ENCODE results near the gene HOXA5.

The HOXA5 gene

DNA sequence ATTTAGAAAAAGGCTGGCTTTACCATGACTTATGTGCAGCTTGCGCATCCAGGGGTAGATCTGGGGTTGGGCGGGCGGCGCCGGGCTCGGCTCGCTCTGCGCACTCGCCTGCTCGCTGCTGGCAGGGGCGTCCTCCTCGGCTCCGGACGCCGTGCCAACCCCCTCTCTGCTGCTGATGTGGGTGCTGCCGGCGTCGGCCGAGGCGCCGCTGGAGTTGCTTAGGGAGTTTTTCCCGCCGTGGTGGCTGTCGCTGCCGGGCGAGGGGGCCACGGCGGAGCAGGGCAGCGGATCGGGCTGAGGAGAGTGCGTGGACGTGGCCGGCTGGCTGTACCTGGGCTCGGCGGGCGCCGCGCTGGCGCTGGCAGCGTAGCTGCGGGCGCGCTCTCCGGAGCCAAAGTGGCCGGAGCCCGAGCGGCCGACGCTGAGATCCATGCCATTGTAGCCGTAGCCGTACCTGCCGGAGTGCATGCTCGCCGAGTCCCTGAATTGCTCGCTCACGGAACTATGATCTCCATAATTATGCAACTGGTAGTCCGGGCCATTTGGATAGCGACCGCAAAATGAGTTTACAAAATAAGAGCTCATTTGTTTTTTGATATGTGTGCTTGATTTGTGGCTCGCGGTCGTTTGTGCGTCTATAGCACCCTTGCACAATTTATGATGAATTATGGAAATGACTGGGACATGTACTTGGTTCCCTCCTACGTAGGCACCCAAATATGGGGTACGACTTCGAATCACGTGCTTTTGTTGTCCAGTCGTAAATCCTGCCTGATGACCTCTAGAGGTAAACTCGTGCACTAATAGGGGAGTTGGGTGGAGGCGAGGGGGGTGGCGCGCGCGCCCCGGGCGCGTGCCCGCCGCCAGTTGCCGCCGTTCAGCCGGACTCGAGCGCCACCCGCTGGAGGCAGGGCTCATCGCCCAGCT is at the start of gene HOXA5:
HOXA5 (minus strand) TSS at position 659 of the 927 bp plus-strand sequence; CDS start at position 585, 74 bp downstream.
- DNase-seq (ENCODE audit: low spot score): peak; percentile 53

DNA sequence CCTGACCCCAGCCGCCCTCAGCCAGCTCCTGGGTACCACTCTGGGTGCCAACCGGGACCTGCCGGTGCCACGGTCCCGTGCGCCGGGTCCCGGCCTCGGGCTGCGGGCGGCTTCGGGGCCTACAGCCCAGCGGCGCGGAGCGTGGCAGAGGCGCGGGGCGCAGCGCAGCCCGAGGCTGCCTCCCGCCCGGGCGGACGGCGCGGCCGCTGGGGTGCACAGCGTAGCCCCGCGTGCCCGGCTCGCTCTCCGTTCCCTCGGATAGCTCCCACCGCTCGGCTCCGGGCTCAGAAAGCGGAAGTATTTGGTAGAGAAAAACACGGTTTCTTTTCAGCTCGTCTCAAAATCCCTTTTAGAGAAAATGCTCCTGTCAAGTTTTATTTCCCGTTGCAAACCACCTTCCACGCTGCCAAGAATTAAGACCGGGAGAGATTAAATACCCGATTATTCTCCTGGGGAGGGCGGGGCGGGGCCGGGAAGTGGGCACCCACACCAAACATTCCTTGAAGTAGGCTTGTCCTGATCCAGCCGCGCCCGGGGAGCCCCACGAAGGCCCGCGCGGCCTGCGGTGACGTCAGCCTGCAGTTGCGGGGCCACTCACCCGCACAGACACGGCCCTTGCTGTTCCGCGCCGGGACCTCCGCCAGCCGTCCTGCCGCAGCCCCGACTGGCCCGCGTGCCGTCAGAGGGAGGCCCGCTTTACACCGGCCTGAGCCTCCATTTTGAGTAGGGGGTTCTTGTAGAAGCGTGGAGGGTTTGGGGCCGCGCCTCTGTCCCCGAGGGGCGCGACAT is 49.3 kb upstream of the HOXA5 start:
- no peak for DNase-seq (ENCODE audit: low spot score)

DNA sequence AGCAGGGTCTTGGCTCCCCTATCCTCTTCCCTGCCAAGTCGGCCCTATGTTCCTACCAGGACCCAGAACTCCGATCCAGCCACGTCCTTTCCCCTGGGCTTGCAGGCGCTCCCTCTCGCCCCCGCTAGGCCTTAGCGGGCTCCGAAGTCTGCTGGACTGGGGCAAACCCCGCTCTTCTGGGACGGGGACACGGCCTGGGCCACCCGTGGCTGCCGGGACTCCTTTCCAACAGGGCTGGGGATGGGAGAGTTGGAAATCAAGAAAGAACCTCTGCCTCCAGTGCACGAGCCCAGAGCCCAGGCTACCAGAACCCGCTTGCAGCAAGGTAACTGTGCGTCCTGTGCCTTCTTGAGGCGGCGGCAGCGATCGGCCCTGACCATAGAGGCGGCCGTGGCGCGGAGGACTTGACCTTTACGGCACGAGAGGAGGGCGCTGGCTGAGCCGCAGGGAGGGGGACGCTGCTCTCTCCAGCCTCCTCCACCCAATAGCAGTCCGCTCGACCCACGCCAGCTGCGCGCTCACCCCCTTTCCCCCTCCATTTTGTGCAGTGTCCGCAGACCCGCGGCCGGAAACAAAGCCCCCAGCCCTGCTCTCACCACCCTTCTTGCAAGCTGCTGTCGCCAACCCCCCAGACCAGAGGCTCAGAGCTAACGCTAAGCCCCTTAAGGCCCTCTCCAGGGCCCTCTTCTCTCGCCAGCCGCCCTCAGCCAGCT is 48.5 kb upstream of the HOXA5 start:
- DNase-seq (ENCODE audit: low spot score): no peak

DNA sequence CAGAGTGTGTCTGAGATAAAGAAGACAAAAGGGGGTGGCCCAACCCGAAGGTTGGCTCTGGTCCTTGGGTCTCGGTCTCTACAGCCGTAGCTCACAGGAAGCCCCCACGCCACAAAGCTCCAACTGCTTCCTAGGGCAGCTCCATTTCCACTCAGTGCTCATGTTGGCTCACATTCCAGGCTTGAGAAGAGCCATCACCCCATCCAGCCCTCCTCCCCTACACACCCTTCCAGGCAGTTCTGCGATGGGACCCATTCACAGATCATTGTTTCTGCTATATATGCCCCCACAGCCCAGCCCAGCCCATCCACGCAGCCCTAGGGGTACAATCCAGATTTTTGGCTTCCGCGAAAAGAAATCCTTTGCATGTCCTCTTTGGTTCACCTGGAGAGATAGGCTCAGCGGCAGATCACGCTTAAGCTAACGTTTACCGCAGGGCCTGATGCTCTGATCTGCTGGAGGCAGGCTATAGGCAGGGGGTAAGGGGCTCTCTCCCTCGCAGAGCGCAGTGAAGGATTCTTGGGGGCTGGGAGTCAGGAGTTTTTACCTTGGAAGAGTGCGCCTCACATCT is 47.8 kb upstream of the HOXA5 start:
- no peak for DNase-seq (ENCODE audit: low spot score)

DNA sequence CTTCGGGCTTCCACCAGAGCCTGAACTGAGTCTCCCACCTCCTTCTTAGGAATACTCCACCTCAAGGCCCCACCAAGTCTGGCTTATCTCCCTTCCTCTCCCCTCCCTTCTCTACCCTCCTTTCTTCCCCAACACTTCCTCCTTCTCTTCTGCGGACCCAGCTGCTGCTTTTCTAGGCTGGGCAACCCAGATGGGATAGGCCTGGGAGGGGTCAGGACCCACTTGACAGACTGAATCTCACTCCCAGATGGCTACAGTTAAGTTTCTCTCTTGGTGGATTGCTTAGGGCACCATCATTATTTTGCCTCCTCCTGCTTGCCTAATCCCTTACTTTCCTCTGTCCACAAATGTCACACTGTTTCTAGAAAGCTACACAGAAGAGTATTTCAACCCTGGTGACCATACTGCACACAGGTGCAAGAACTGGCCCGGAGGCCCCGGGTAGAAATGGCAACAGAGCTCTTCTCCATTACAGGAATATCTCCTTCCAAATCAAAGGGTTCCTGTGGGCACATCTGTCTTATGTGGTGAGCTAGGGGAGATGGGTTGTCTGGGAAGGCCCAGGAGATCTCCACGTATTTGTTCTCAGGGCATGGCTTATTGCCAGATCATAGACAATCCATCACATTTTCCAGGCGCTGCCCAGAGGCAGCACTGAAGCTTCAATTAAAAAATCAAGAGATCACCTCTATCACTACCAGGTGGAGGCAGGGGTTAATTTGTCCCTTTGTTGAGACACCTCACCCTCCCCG is 46.7 kb upstream of the HOXA5 start:
- DNase-seq (ENCODE audit: low spot score): no peak

DNA sequence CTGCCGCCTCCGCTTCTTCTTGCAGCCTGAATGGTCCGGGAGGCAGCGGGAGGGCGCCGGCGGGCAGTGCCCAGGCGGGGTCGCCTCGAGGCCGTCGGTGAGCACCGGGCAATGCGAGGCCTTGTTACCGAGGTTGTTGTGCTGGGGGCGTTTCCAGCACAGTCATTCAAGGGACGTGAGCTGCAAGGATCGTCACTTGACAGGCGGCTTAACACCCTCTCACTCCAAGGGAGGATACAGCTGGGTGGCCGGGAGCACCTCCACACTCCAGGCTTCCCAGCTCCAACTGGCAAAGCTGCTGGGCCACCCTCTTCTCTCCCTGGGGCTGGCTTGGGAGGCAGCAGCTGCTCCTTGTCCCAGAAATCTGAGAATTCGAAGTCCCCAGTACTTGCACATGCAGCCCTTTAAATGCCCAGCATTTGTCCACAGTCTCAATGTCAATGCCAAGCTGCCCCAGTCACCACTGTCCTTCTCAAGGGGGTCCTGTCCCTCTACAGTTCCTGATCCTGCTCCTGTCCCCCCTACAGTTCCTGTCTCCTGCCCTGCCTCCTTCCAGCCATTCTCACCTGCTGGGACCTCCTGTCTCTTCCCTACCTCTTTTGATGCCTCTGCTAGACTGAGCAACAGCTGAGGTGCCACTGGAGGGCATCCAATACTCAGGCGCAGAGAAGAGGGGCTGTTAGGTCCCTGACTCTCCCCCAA is 46.0 kb upstream of the HOXA5 start:
- no peak for DNase-seq (ENCODE audit: low spot score)

GRCh38 chr7:27188386-27189294 is 45.2 kb upstream of the HOXA5 start:
- DNase-seq (ENCODE audit: low spot score): no peak

- DNase-seq (ENCODE audit: low spot score): no peak
These were observed 44.2 kb upstream of the HOXA5 start for GRCh38 chr7:27187475-27188385.

DNA sequence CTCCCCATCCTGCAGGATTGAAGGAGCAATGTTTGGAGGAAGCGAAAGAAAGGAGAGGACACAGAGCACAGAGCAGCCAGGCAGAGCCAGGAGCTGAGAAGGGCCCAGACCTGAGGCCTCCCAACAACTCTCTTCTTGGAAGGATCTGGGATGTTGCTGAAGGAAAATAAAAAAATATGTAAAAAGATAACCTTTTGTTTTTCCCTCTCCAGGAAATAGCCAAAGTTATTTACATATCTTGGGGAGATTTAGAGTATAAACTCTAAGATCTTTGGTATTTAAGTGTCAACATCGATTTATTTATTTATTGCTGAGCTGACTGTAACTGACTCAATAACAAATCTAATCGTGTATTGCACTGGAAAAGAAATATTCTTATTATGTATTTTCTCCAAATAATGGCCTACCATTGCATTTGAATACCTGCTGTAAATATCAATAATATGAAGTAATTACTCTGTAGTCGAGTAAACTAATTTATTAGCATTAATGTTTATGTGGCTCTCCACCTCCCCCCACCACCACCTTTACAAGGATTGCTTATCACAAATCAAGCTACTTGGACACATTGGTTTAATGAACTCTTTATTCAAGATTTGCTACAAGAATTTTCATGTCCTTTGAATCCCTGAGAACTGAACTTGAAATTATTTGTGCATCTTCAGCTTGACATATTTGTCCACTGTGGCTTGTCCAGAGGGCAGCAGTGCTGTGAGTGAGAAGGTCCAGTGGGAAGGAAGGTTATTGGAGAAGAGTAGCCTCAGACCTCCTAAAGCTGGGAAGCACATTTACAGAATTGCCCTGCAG is 43.4 kb upstream of the HOXA5 start:
- no peak for DNase-seq (ENCODE audit: low spot score)

GRCh38 chr7:27185854-27186667 is 42.6 kb upstream of the HOXA5 start:
- DNase-seq (ENCODE audit: low spot score): no peak

DNA sequence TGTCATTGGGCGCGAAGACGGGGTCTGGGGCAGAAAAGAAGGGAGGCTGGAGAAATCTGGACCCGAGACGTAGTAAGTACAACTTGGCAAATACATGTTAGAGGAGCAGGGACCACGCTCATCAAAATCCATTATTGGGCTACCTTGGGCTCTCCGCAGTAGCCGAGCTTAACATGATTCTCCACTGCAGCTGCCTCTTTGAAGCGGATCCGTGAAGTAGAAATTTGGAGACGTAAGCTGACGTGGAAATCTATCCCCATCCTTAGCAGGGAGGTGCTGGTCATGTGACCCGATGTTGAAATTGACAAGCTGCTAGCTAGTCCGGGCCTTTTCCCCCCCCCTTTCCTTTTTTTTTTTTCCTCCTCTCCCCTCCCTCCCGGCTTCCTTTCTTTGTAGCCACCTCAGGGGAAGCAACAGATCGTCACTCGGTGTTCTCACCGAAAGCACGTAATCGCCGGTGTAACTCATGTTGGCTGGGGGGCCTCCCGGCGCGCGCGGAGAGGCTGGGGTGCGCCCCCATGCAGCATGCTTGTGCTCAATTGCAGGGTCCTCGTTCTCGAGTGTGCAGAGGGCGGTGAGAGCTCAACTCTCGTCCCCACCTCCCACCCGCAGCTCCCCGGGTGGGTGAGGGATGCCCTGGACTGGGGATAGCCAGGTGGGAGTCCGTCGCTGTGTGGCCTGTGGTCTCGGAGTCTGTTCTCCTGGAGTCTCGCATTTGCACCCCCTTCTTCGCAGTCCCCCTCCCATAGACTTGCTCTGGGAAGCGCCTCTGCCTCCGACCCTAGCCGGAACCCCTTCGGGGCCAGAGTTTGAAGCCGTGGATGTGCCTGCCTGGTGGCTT is 41.8 kb upstream of the HOXA5 start, which contains the start of gene HOXA11:
HOXA11 (minus strand) TSS at position 220 of the 841 bp plus-strand sequence; CDS start at position 132, 88 bp downstream.
- DNase-seq (ENCODE audit: low spot score): no peak

DNA sequence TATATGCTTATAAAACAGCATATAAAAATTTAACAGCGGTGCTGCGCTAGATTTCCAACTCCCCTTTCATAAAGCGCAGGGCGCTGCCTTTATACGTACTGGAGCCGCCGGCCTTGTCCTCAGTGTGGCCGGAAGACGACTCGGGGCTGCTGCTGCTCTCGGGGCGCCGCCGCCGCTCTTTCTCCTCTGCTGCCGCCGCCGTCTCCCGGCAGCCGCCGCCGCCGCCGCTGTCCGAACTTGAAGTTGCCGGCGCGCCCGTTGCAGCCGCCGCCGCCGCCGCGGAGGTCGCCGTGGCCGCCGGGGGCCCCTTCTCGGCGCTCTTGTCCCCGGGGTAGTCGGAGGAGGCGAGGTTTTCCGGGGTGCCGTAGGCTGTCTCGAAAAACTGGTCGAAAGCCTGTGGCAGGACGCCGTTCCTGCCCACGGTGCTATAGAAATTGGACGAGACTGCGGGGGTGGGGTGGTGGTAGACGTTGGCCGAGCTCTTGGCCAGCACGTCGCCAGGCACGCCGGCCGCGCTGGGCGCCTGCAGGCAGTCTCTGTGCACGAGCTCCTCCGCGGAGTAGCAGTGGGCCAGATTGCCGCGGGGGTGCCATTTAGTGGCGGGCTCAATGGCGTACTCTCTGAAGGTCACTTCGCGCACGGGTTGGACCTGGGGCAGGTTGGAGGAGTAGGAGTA is 41.0 kb upstream of the HOXA5 start:
- no peak for DNase-seq (ENCODE audit: low spot score)

- no peak for DNase-seq (ENCODE audit: low spot score)
These were observed 40.3 kb upstream of the HOXA5 start for GRCh38 chr7:27183682-27184336.

DNA sequence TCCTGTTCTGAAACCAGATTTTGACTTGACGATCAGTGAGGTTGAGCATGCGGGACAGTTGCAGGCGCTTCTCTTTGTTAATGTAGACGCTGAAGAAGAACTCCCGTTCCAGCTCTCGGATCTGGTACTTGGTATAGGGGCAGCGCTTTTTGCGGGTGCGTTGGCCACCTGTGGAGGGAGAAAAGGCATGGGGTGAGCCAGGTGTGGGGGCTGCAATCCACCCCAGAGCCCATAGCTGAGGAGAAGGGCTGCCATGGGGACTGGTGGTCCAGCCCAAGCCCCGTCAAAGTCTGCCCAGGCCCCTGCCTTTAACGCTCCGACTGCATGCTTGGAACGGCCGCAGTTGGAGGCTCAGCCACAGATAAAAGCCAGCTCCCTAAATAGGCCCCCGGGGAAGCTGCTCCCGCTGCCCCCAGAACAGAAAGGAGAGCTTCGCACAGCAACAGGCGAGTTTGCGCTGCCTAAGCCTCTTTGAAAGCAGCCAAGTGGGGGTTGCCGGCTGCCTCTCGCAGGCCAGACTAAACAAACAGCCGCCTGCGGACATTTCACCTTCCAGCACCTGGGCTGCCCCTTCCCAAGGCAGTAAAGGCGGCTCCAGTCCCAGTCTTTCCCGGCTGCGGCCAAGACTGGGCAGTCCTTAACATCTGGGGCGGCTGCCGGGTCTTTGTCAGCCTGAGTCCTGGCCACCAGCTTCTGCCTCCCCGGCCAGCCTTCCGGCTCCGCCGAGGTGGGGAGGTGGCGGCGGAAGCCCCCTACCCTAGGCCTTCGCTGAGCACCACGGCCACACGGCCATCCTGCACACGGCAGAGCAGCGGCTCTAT is 39.6 kb upstream of the HOXA5 start:
- DNase-seq (ENCODE audit: low spot score): no peak
